ENCODE data around the gene ZBTB2.

ZBTB2 gene, protein sequence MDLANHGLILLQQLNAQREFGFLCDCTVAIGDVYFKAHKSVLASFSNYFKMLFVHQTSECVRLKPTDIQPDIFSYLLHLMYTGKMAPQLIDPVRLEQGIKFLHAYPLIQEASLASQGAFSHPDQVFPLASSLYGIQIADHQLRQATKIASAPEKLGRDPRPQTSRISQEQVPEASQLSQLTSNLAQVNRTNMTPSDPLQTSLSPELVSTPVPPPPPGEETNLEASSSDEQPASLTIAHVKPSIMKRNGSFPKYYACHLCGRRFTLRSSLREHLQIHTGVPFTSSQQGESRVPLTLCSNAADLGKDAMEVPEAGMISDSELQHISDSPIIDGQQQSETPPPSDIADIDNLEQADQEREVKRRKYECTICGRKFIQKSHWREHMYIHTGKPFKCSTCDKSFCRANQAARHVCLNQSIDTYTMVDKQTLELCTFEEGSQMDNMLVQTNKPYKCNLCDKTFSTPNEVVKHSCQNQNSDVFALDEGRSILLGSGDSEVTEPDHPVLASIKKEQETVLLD

GRCh38 chr6:151391471-151392413, at the start of gene ZBTB2:
Gene ZBTB2, minus strand, starts transcription at chr6:151391559. Its CDS starts 17,922 bp downstream, at chr6:151373637.
- DNase-seq (ENCODE audit: low read depth) = peak; percentile 51

- DNase-seq (ENCODE audit: low read depth) = no peak
Measured at GRCh38 chr6:151440930-151441329, 49.6 kb upstream of the ZBTB2 start.

GRCh38 chr6:151440498-151440897, 49.1 kb upstream of the ZBTB2 start:
- no peak for DNase-seq (ENCODE audit: low read depth)

GRCh38 chr6:151437401-151437800, 46.0 kb upstream of the ZBTB2 start:
- no peak for DNase-seq (ENCODE audit: low read depth)

- DNase-seq (ENCODE audit: low read depth) = no peak
Measured at GRCh38 chr6:151436802-151437201, 45.4 kb upstream of the ZBTB2 start.

DNA sequence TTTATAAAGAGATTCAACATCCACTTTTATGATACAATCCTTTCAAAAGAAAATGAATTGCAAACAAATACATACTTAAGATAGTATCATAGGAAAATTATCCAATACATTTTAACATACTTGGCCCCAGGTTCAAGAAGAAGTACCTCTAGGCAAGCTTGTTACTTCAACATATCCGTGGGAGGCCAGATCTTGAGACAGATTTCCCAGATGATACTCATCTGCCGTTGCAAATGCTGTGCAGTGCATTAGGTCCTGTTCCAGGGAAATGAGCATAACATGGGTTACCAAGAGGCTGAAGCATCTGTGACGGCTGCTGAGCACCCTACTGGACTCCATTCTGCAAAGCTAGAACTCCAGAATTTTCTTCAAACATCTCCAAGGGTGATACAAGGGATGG, 44.9 kb upstream of the ZBTB2 start:
- no peak for DNase-seq (ENCODE audit: low read depth)

GRCh38 chr6:151434369-151434768, 43.0 kb upstream of the ZBTB2 start:
- DNase-seq (ENCODE audit: low read depth) = no peak

GRCh38 chr6:151432651-151433050, 41.3 kb upstream of the ZBTB2 start:
- DNase-seq (ENCODE audit: low read depth) = no peak

DNA sequence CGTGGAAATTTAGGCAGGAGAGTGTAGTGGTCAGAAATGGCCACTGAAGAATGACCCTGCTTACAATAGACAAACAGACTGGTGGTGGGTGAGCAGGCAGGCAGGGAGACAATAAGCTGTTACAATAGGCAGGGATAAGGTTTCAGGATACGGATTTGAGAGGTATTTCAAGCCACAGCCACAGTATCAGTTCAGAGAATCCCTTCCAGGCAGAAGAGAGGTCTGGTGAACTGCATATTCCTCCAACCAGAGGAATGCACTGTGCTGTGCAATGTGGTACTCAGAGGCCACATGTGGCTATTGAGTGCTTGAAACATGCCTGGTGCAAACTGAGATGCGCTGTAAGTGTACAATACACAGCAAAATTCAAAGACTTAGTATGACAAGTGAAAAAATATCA, 40.0 kb upstream of the ZBTB2 start:
- DNase-seq (ENCODE audit: low read depth) = no peak

DNA sequence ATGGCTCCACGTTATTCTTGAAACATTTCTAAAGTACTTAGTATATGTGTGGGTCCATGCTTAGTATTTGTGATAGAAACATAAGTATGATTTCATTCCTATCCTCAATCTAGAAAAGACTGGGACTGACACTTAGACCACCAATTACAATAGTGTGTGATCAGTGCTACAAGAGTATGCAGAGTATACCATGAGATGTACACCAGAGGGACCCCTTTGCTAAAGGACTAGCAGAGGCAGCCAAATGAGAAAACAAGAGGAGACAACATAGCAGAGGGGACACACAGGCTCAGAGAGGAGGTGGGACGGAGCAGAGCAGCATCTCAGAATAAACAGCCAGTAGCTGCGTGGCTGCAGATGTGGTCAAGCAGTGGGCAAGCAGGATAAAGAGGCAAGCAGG, 39.5 kb upstream of the ZBTB2 start:
- no peak for DNase-seq (ENCODE audit: low read depth)

- DNase-seq (ENCODE audit: low read depth) = no peak
Measured at GRCh38 chr6:151428093-151428735, 36.9 kb upstream of the ZBTB2 start.

- no peak for DNase-seq (ENCODE audit: low read depth)
Measured at GRCh38 chr6:151425561-151425960, 34.2 kb upstream of the ZBTB2 start.

DNA sequence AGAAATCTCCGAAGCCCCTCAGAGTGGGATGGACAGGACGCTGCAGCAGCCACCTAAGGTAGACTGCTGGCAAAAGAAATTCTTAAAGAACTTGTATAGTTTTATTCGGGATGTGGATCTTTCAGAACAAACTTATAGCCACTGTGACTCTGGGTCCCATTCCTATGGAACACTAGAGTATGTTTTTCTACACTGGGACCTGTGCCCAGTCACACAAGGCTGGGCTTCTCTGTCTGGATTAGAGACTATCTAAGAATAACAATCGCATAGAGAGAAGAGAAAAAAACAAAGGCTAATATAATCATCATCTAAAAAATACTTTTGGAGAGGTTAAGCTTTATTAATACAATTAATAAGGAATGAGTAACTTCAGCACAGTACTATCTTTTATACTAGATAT, 31.6 kb upstream of the ZBTB2 start:
- DNase-seq (ENCODE audit: low read depth) = no peak

GRCh38 chr6:151417477-151417876, 26.1 kb upstream of the ZBTB2 start:
- no peak for DNase-seq (ENCODE audit: low read depth)

DNA sequence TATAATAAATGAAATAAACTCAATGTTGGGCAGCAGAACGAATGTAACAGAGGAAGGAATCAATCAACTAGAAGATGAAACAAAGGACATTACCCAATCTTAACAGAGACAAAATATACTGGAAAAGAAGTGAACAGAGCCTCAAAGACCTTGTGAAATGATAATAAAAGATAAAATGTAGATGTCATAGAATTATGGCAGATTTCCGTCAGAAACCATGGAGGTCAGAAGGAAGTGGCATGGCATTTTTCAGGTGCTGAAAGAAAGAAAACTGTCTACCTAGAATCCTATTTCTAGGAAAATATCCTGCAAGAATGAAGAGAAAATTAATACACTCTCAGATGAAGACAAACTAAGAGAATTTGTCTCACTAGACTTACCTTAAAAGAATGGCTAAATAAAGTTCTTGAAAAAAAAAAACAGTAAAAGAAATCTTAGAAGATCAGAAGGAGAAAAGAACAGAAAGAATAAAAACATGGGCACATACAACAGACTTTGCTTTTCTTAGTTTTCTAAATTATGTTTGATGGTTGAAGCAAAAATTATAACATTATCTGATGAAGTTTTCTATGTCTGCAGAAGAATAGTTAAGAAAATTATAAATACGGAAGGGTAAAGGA, 23.4 kb upstream of the ZBTB2 start:
- no peak for DNase-seq (ENCODE audit: low read depth)

DNA sequence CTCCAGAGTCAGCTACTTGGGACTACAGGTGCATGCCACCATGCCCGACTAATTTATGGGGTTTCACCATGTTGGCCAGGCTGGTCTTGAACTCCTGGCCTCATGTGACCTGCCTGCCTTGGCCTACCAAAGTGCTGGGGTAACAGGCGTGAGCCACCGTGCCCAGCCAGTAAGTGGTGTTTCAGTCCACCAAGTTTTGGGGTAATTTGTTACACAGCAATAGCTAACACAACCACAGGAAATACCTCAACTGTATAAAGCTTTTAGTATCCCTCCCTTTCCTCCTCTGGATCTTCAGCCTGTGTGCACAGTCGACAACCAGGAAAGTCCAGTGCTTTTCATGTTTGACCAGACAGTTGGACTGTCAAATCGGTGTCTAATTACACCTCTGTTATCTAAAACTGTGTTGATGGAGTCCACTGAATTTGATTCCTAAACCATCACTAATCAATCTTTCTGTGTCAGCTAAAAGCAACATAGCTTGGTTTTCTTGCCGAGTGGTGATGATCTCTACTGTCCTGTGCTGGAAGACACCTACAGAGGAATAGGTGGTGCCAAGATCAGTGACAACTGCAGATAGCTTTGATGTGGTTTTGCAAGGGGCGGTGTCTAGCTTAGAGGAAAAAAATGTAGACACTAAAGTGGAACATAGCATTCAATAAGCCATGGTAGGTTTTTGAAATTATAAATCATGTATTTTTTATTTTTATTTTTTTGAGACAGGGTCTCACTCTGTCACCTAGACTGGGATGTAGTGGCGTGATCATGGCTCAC, 22.2 kb upstream of the ZBTB2 start:
- no peak for DNase-seq (ENCODE audit: low read depth)

DNA sequence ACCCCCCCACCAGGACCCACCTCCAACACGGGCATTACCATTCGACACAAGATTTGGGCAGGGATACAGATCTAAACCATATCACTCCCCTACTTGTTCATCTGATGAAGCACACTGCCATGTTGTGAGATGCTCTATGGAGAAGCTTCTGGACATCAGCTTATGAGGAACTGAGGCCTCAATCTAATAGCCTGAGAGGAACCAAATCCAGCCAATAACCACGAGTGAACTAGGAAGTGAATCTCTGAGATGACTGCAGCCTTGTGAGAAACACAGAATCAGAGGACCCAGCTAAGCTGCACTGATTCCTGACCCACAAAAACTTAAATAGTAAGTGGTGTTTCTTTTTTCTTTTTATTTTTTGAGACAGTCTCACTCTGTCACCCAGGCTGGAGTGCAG, 21.6 kb upstream of the ZBTB2 start:
- no peak for DNase-seq (ENCODE audit: low read depth)

- DNase-seq (ENCODE audit: low read depth) = no peak
Measured at GRCh38 chr6:151409679-151410078, 18.3 kb upstream of the ZBTB2 start.

DNA sequence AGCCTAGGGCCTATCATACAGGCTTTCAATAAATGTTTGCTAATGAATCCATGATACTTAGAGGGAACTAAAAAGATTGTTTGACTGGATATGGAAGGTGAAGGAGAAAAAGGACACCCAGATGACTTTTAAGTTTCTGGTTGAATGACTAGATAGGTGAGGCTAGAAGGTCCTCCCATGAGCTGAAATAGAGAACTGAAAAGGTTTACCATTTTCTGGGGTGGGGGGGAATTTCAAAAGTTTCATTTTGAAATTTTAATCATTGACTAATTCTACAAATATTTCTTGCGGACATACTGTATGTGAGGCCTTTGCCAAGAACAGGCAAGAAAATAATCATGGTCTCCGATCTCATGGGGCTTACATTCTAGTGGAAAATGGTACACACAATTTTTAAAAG, 17.9 kb upstream of the ZBTB2 start:
- DNase-seq (ENCODE audit: low read depth) = no peak

- DNase-seq (ENCODE audit: low read depth) = no peak
Measured at GRCh38 chr6:151408858-151409257, 17.5 kb upstream of the ZBTB2 start.

DNA sequence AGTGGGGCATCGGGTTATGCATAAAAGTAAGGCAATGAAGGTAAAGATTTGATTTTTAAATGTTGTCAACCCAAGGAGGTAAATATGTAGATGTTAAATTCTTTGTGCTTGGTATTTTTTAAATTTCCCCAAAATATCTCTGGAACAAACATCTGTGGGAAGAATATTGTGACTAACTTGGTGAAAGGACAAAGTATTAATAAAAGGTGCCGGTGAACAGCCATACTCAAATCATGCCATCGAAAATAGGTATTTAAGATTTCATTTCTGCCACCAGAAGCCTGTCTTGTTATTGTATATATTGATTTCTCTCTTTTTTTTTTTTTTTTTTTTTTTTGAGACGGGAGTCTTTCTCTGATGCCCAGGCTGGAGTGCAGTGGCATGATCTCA, 12.6 kb upstream of the ZBTB2 start:
- DNase-seq (ENCODE audit: low read depth) = no peak

Measured in activated T-cell treated with anti-CD3 and anti-CD28 coated beads for 48 hours (primary cell).